HK-2 (cell line): ENCODE measurements around the gene MAPK7.
A peak's percentile ranks its signal among the peaks of the same experiment; 100 is the strongest.

Source experiments
- DNase-seq: peaks from one replicate; pipeline ENCODE4 v3.0.0-alpha.2; 2018; ENCODE audit not compliant: unreplicated experiment

The MAPK7 gene

GRCh38 chr17:19378416-19379360 lies at the start of gene MAPK7:
TSS of gene MAPK7 (plus strand) at chr17:19378498. CDS start at chr17:19378901, 403 bp downstream.
- DNase-seq = no peak

- no peak for DNase-seq
These were observed 49.2 kb upstream of the MAPK7 start for GRCh38 chr17:19329136-19329535.

- DNase-seq = no peak
These were observed 48.5 kb upstream of the MAPK7 start for GRCh38 chr17:19329839-19330238.

- DNase-seq = no peak
These were observed 48.0 kb upstream of the MAPK7 start for GRCh38 chr17:19330271-19330670.

- peak; percentile 54 for DNase-seq
These were observed 47.2 kb upstream of the MAPK7 start for GRCh38 chr17:19331134-19331533.

- no peak for DNase-seq
These were observed 46.6 kb upstream of the MAPK7 start for GRCh38 chr17:19331543-19332245.

GRCh38 chr17:19332371-19333131 lies 45.7 kb upstream of the MAPK7 start:
- peak; percentile 51 for DNase-seq

GRCh38 chr17:19333132-19333440 lies 45.2 kb upstream of the MAPK7 start:
- no peak for DNase-seq

GRCh38 chr17:19333736-19334290 lies 44.5 kb upstream of the MAPK7 start:
- no peak for DNase-seq

- DNase-seq = no peak
These were observed 44.0 kb upstream of the MAPK7 start for GRCh38 chr17:19334331-19334730.

GRCh38 chr17:19335951-19336631 lies 42.2 kb upstream of the MAPK7 start:
- no peak for DNase-seq

- no peak for DNase-seq
These were observed 41.2 kb upstream of the MAPK7 start for GRCh38 chr17:19336938-19337711.

GRCh38 chr17:19337712-19338023 lies 40.6 kb upstream of the MAPK7 start:
- no peak for DNase-seq

- peak; percentile 43 for DNase-seq
These were observed 40.0 kb upstream of the MAPK7 start for GRCh38 chr17:19338031-19338990.

GRCh38 chr17:19339341-19339815 lies 38.9 kb upstream of the MAPK7 start:
- DNase-seq = no peak

- no peak for DNase-seq
These were observed 37.1 kb upstream of the MAPK7 start for GRCh38 chr17:19341211-19341631.

GRCh38 chr17:19341641-19342610 lies 36.4 kb upstream of the MAPK7 start:
- DNase-seq = no peak

- no peak for DNase-seq
These were observed 35.6 kb upstream of the MAPK7 start for GRCh38 chr17:19342611-19343255.
